Heart right ventricle (tissue), 16 donors: Measurements from ENCODE around the gene KCNH4. TPM values are rescaled to one million over a fixed set of nuclear protein-coding genes. Genes with fewer than 3 reads are reported as not detected.

Experiments used
- ATAC-seq, 8 donors: fragments of 200-7000 bp; cut with Tn5 transposase; one replicate each; pipeline ENCODE4 v1.9.1; 2020; ENCODE audit warnings: mild to moderate bottlenecking in 8 of 8, moderate library complexity in 8 of 8, moderate number of reproducible peaks in 1 of 8
- DNase-seq, 2 donors: peaks; one replicate each; pipeline ENCODE4 v3.0.0-alpha.2; 2020
- H3K27ac ChIP-seq, 10 donors: fragments of 200-600 bp; sonication (generic) in 2 of 10; one replicate each; pipeline versions ENCODE4 v1.5.0 to v1.8.0; 2020 to 2022; ENCODE audit warnings: mild to moderate bottlenecking in 3 of 10
- H3K27me3 ChIP-seq, 7 donors: fragments of 200-600 bp; one replicate each; pipeline ENCODE4 v1.8.0; 2021 to 2022; ENCODE audit warnings: mild to moderate bottlenecking in 2 of 7
- H3K36me3 ChIP-seq, 9 donors: fragments of 200-600 bp; sonication (generic) in 1 of 9; one replicate each; pipeline versions ENCODE4 v1.5.0 to v1.8.0; 2020 to 2022; ENCODE audit warnings: mild to moderate bottlenecking in 2 of 9
- H3K4me1 ChIP-seq, 9 donors: fragments of 200-600 bp; sonication (generic) in 1 of 9; one replicate each; pipeline versions ENCODE4 v1.5.0 to v1.8.0; 2020 to 2022; ENCODE audit warnings: mild to moderate bottlenecking in 4 of 9
- H3K4me3 ChIP-seq, 10 donors: fragments of 200-600 bp; sonication (generic) in 2 of 10; one replicate each; pipeline versions ENCODE4 v1.5.0 to v1.8.0; 2020 to 2022; ENCODE audit warnings: mild to moderate bottlenecking in 7 of 10, moderate library complexity in 2 of 10
- H3K9me3 ChIP-seq, 11 donors: fragments of 200-600 bp in 10 of 11; sonication (generic) in 2 of 11; one replicate each; pipeline versions ENCODE4 v1.5.0 to v1.8.0; 2013 to 2022; ENCODE audit warnings: mild to moderate bottlenecking in 2 of 11, control low read depth in 1 of 11, moderate library complexity in 1 of 11
- WGBS, 2 donors: extraction: QIAGEN DNeasy Blood & Tissue Kit; methylation state at CpG; one replicate each; pipeline ENCODE4 v1.1.7; 2013; ENCODE audit warnings: inconsistent platforms in 1 of 2; 5-methylcytosine and 5-hydroxymethylcytosine counted together
- intact Hi-C, 10 donors: fragments of 100-400 bp; cut with DNase I; formaldehyde crosslinking; loops; one replicate each; pipeline versions ENCODE4 v1.11.1 to v1.14.2; 2022
- polyA plus RNA-seq, 2 donors: library from polyadenylated mRNA; stranded (reverse); fragments of 200-250 nt; gene quantifications; one replicate each; pipeline ENCODE4 v1.2.3, GENCODE V29; 2013
- total RNA-seq, 10 donors: library from RNA; stranded (reverse); fragmentation: NEBNext Ultra II Directional in 3 of 10; extraction: Animal tissue kit (Norgen Biotek cat#: 25700) in 3 of 10; gene quantifications; one replicate each; pipeline versions ENCODE4 v1.2.1 to v1.2.4, GENCODE V29; 2021 to 2023
- TF ChIP-seq, protein P1 (sequence below), 9 donors: fragments of 200-600 bp; sonication (generic) in 2 of 9; IDR thresholded peaks; one replicate each; pipeline versions ENCODE4 v1.5.0 to v1.8.0; 2021 to 2022; ENCODE audit warnings: antibody characterized with exemption in 9 of 9, mild to moderate bottlenecking in 5 of 9, moderate library complexity in 1 of 9
- donor health status: Arrhythmogenic right ventricular cardiomyopathy.
- donor health status: ischemic (EF 13 %, LVEDD 7.1; RV severe dilation, severe dysfunction).
- donor health status: healthy with polysubstance abuse.
- donor health status: DM: no; HTN: yes; CAD: no.
- donor health status: DM: no; HTN: no; CAD: no.
- donor health status: ischemic (EF 25% LVEDD 6.9; RV normal size, moderate dysfunction).
- donor health status: ischemic (EF 25% LVEDD 5.7; RV mildly dilated, moderate dysfunction).
- donor health status: healthy.
- donor health status: DM: yes; HTN: yes; CAD: no.
- donor health status: Ischemic cardiomyopathy.
- donor health status: ischemic (EF 35%, LVEDD 5.7; RV mildly dilated, moderate dysfunction).
- donor health status: nonischemic (EF 11% LVEDD 7.7; RV severe dilation, severe dysfunction).
- donor health status: DM: yes; HTN: yes; CAD: no.
- donor health status: PGD.
- donor health status: ischemic (EF 29% LVEDD 5.4; RV normal size, mild dysfunction).
- donor health status: nonischemic (EF 23%, LVEDD 6.1; RV moderate dilation, normal function).

Gene KCNH4
- total and polyA plus RNA-seq, 12 donors, result 0.06 to 0.29 (median 0.13) TPM; not detected in 4

DNA sequence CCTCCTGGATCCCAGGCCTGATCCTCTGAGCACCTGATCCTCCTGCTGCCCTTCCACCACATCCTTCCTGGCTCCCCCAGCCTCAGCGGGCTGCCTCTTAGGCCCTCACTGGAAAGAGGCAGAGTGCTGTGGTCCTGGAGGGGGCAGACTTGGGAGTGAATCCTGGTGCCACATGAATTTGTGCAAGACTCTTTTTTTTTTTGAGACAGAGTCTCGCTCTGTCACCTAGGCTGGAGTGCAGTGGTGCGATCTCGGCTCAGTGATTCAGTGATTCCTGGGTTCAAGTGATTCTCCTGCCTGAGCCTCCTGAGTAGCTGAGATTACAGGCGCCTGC, 10.3 kb upstream of the KCNH4 start:
- ATAC-seq (no peak), DNase-seq (no peak)
- intact Hi-C loops, result no loop called here
- WGBS, 2 donors, result 98 to 99% methylated on average over 5 of the region's 5 CpGs
- H3K4me3 ChIP-seq, result no peak overlapping the region
- TF ChIP-seq, protein P1, sequence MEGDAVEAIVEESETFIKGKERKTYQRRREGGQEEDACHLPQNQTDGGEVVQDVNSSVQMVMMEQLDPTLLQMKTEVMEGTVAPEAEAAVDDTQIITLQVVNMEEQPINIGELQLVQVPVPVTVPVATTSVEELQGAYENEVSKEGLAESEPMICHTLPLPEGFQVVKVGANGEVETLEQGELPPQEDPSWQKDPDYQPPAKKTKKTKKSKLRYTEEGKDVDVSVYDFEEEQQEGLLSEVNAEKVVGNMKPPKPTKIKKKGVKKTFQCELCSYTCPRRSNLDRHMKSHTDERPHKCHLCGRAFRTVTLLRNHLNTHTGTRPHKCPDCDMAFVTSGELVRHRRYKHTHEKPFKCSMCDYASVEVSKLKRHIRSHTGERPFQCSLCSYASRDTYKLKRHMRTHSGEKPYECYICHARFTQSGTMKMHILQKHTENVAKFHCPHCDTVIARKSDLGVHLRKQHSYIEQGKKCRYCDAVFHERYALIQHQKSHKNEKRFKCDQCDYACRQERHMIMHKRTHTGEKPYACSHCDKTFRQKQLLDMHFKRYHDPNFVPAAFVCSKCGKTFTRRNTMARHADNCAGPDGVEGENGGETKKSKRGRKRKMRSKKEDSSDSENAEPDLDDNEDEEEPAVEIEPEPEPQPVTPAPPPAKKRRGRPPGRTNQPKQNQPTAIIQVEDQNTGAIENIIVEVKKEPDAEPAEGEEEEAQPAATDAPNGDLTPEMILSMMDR (IDR thresholded peaks at IDR 0.05), result no peak
- no peaks in the 10 kb centered on the region for H3K27me3 ChIP-seq
- peaks cover 0 to 20% (median 0%) of the 10 kb centered on the region in 9 donors for H3K36me3 ChIP-seq
- H3K4me1 ChIP-seq, result peaks cover 6 to 32% (median 16%) of the 10 kb centered on the region in 9 donors
- H3K9me3 ChIP-seq, result no peaks in the 10 kb centered on the region
- no peak overlapping the region for H3K27ac ChIP-seq

DNA sequence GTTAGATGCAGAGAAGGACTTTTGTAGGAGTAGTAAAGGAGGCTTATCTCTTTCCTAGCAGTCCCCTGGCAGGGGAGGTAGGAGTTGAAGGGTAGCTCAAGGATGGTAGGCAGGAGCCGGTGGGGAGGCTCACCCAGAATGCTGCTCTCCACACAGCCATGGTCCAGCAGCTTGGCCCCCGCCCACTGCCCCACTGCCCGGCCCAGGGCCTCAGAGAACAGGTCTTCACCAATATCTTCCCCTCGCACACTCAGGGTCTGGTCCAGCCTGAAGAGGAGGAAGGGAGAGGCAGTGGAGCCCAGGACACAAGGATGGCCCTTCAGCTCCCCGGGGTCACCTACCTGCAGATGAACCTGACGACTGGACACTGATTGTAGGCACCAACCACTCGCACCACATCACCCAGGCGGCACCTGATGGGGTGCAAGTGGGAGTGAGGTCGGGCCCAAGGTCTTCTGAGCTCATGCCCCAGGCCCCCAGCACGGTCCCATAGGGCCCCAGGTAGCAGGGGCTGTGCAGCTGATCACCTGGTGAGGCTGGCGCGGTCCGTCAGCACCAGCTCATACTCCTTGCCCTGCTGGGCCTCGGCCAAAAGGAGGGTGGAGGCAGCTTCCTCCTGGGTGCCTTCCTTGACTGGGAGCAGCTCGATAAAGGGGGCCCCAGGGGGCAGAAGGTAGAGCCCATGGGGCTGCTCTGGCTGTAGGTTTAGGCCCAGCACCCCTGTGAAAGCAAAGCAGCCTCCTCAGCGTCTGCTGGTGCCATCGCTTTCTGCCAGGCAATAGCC, 9.7 kb upstream of the KCNH4 start:
- no peak overlapping the region for H3K27ac ChIP-seq
- ATAC-seq (no peak), DNase-seq (no peak)
- H3K27me3 ChIP-seq, result no peaks in the 10 kb centered on the region
- H3K36me3 ChIP-seq, result peaks cover 0 to 20% (median 0%) of the 10 kb centered on the region in 9 donors
- intact Hi-C loops, result no loop called here
- peaks cover 6 to 32% (median 16%) of the 10 kb centered on the region in 9 donors for H3K4me1 ChIP-seq
- no peaks in the 10 kb centered on the region for H3K9me3 ChIP-seq
- 88 to 90% methylated on average over 17 of the region's 17 CpGs for WGBS, 2 donors
- no peak overlapping the region for H3K4me3 ChIP-seq
- TF ChIP-seq, protein P1 (IDR thresholded peaks at IDR 0.05), result no peak

DNA sequence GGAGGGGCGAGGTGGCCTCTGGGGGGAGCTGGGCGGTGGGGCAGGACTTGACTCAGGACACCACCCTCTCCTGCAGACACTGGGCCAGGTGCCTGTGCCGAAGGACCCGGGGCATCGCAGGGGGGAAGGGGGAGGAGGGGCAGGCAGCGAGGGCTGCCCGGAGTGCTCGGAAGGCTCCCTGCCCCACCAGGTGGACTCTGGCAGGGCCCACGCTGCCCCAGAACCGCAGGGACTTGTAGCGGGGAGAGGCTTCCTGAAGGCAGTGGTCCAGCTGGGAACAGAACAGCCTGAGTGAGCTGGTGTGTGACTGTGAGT, 8.7 kb upstream of the KCNH4 start:
- DNase-seq (no peak), ATAC-seq (no peak)
- H3K27me3 ChIP-seq, result no peaks in the 10 kb centered on the region
- TF ChIP-seq, protein P1 (IDR thresholded peaks at IDR 0.05), result no peak
- no peak overlapping the region for H3K27ac ChIP-seq
- WGBS, 2 donors, result 73 to 80% methylated on average over 11 of the region's 11 CpGs
- H3K4me3 ChIP-seq, result no peak overlapping the region
- intact Hi-C loops, result loop anchor here in 2 of 10 donors (5.0 to 10.0 kb wide), 3 partner anchors 93 to 335 kb away; partner anchors contain the start of gene NKIRAS2 (in 1 of the 2)
- H3K4me1 ChIP-seq, result peaks cover 6 to 37% (median 17%) of the 10 kb centered on the region in 9 donors
- H3K36me3 ChIP-seq, result peaks cover 0 to 20% (median 0%) of the 10 kb centered on the region in 9 donors
- no peaks in the 10 kb centered on the region for H3K9me3 ChIP-seq

DNA sequence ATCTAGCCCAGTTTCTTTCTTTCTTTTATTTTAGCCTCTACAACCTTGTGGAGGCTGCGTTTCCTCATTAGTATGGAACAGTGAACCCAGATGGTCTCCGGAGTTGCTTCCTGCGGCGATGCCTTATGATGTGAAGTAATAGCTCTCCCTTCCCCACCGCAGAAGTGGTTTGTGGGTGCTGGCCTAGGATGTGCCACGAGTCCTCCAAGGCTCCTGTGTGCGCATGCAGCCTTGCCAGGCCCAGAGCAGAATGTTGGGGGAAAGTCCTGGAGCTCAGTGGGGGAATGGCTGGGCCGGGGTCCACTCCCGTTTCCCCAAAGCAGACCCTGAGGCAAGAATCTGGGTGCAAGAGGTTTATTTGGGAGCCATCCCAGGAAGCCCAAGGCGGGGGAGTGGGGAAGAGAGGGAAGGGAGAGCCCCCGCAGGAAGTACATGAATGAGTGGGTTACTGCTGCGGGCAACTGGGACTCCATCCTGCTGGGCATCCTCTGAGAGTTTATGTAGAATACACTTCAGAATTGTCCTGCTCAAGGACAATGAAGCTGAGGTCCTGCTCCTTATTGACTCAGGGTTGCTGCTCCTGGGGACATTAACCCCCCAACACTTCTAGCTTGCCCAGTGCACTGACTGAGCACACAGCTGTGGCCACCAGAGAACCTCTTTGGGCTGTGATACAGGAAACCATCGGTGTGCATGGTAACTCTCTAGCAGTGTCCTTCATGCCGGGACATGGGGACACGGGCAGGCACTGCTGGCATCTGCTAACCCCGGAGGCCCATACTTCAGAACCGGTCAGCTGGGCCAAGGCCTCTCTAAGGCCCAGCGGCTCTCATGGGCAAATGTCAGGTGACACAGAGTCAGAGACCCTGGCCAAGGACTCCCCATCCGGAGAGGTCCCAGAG, 8.1 kb upstream of the KCNH4 start:
- H3K4me1 ChIP-seq, result peaks cover 6 to 40% (median 19%) of the 10 kb centered on the region in 9 donors
- TF ChIP-seq, protein P1 (IDR thresholded peaks at IDR 0.05), result no peak
- intact Hi-C loops, result loop anchor here in 2 of 10 donors (5.0 to 10.0 kb wide), 3 partner anchors 93 to 336 kb away; partner anchors contain the start of gene NKIRAS2 (in 1 of the 2)
- ATAC-seq (no peak), DNase-seq (no peak)
- H3K27ac ChIP-seq, result no peak overlapping the region
- WGBS, 2 donors, result 79 to 82% methylated on average over 19 of the region's 19 CpGs
- peaks cover 0 to 20% (median 0%) of the 10 kb centered on the region in 9 donors for H3K36me3 ChIP-seq
- no peaks in the 10 kb centered on the region for H3K9me3 ChIP-seq
- H3K4me3 ChIP-seq, result no peak overlapping the region
- no peaks in the 10 kb centered on the region for H3K27me3 ChIP-seq
